ENCODE data around the gene QARS1. TPM values are rescaled to one million over a fixed set of nuclear protein-coding genes. Genes with fewer than 3 reads are reported as not detected.

The QARS1 gene
- total and polyA plus RNA-seq, 2 of the 8 experiments (the other 6 are each of a cell fraction or from before 2014, with no cell fraction given), result 353 to 581 TPM

DNA sequence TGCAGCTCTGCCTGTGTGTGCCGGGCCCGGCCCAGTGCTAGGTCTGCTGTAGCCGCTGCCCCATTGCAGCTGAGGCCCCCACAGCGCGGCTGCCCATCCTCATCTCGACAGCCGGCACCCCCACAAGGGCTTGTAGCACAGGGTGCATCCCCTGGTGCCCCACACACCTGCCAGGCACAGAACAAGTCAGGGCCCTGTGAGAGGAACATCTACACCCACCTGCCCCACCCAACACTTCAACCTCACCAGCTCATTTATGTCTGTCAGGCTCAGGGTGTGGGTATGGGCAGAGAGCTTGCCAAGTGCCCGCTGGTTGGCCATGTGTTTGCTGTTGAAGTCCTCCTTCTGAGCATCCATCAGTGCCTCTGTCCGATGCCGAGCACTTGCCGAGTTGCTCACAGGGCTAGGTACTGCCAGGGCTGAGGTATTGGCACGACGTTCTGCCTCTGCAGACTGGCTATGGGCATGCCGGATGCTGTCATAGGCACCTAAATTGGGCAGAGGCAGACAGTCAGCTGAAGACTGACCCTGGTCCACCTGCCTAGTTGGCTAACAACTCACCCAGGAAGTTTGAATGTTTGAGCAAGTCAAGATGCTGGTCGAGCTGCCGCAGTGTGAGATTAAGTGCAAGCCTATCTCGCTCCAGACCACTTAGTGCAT is 18.5 kb upstream of the QARS1 start:
- Histone ChIP-seq H2AFZ (ENCODE audit: low read length) (no peak overlapping the region), H3K4ac (replicated peaks; ENCODE audit: insufficient read length, low read depth, low read length) (no peak overlapping the region), H3K56ac (replicated peaks; ENCODE audit: insufficient read length, low read depth, low read length) (no peak overlapping the region), H3K4me1 (replicated peaks in 1 of 4; ENCODE audit: control insufficient read depth in 3 of 4, insufficient read depth in 4 of 4, low read length in 3 of 4) (peaks cover 0 to 11% (median 6%) of the 10 kb centered on the region in 4 experiments; a peak in 5 of 7 replicates), H4K5ac (ENCODE audit: insufficient read length, low read depth, low read length) (no peak overlapping the region), H3K79me2 (ENCODE audit: control insufficient read depth in 1 of 2, insufficient read depth in 2 of 2, low read length in 2 of 2) (peaks cover 0 to 10% of the 10 kb centered on the region in 2 experiments; a peak in 2 of 4 replicates), H4K91ac (replicated peaks; ENCODE audit: insufficient read length, low read length) (no peak overlapping the region), H2BK20ac (ENCODE audit: low read length) (no peak overlapping the region), H3K4me2 (ENCODE audit: insufficient read depth in 1 of 2, low read depth in 2 of 2, low read length in 2 of 2) (no peak overlapping the region), H4K20me1 (replicated peaks in 1 of 2; ENCODE audit: control insufficient read depth in 1 of 2, insufficient read depth in 2 of 2, low read length in 2 of 2) (no peaks in the 10 kb centered on the region), H3K36me3 (ENCODE audit: control insufficient read depth in 2 of 4, insufficient read depth in 4 of 4, low read length in 3 of 4) (peaks cover 7 to 26% (median 16%) of the 10 kb centered on the region in 4 experiments), H3K14ac (ENCODE audit: insufficient read length) (no peak overlapping the region), H2BK12ac (ENCODE audit: low read depth, low read length) (no peak overlapping the region), H3K27me3 (replicated peaks in 1 of 4; ENCODE audit: control insufficient read depth in 3 of 4, extremely low read depth in 1 of 4, insufficient read depth in 3 of 4, low read length in 3 of 4) (no peaks in the 10 kb centered on the region), H3K79me1 (ENCODE audit: low read depth, low read length) (peaks cover 9% of the 10 kb centered on the region), H3K27ac (ENCODE audit: low read depth, low read length) (no peak overlapping the region), H2AK5ac (ENCODE audit: low read depth, low read length) (no peak overlapping the region), H3K9ac (replicated peaks in 1 of 4; ENCODE audit: extremely low read depth in 1 of 4, low read depth in 3 of 4, low read length in 3 of 4) (no peak overlapping the region), H3K23me2 (ENCODE audit: low read depth, low read length) (peaks cover 5% of the 10 kb centered on the region), H3K4me3 (ENCODE audit: extremely low read depth in 1 of 4, insufficient read depth in 2 of 4, low read depth in 3 of 4, low read length in 4 of 4) (no peak overlapping the region), H3K18ac (ENCODE audit: extremely low read depth, low read length) (no peak overlapping the region), H3K9me3 (ENCODE audit: insufficient read depth in 2 of 2, low read depth in 1 of 2, low read length in 1 of 2) (no peaks in the 10 kb centered on the region), H4K8ac (ENCODE audit: extremely low read depth, insufficient read depth, low read length) (no peak overlapping the region), H2BK15ac (ENCODE audit: low read length) (no peak overlapping the region), H3K23ac (ENCODE audit: insufficient read length) (no peak overlapping the region), H2BK120ac (replicated peaks; ENCODE audit: low read depth, low read length) (no peak overlapping the region), H2BK5ac (ENCODE audit: low read depth, low read length) (no peak overlapping the region)
- WGBS, 2 experiments (ENCODE audit: extremely low coverage in 1 of 2, insufficient coverage in 1 of 2, insufficient read length in 1 of 2, insufficient replicate concordance in 2 of 2, low coverage in 1 of 2, low lambda C conversion rate in 2 of 2, missing lambda C conversion rate in 1 of 2), result 95% methylated on average over 17 of the region's 17 CpGs; no CpG with 5 or more reads in 1 of the 2 experiments
- TF ChIP-seq ZNF274 (IDR thresholded peaks at IDR 0.05; ENCODE audit: borderline replicate concordance, extremely low read depth, low read length) (no peak), CBX8 (IDR thresholded peaks at IDR 0.05; ENCODE audit: borderline replicate concordance, low read depth, low read length) (no peak), E2F6 (IDR thresholded peaks at IDR 0.05) (no peak), SP2 (IDR thresholded peaks at IDR 0.05; ENCODE audit: low read length) (no peak)
- ChIA-PET POLR2A (ENCODE audit: partially characterized antibody) (interaction anchor here (1.2 to 25.5 kb wide), 4 partner anchors 9 to 101 kb away, joined by 3 to 508 read pairs (median 11); partner anchors contain the start of genes LAMB2, NDUFAF3, QARS1 and QRICH1), CTCF (ENCODE audit: partially characterized antibody) (interaction anchor here (0.8 to 4.4 kb wide), 3 partner anchors 10 to 71 kb away, joined by 3 to 20 read pairs (median 3); partner anchors contain the start of genes KLHDC8B and LAMB2)
- FAIRE-seq (no peak), DNase-seq (ENCODE audit: low read depth in 1 of 2, low spot score in 2 of 2) (no peak)

Data from H1 (cell line).